ENCODE results near the gene SCN2A.

- TF ChIP-seq CTCF (IDR thresholded peaks at IDR 0.05; ENCODE audit: insufficient read depth, low read length, poor library complexity, severe bottlenecking) (no peak), EZH2phosphoT487 (conservative IDR thresholded peaks at IDR 0.05; ENCODE audit: low read length) (no peak)
Observed at GRCh38 chr2:165357758-165358157, 118.5 kb downstream of the SCN2A start.

Measured in SU-DHL-6 (cell line).